GM19240 (cell line): ENCODE data around the gene PADI1.

ENCODE experiments used
- DNase-seq: peaks from one replicate; pipeline ENCODE4 v3.0.0; 2011; ENCODE audit warnings: low spot score; ENCODE audit not compliant: insufficient read length

The PADI1 gene, protein sequence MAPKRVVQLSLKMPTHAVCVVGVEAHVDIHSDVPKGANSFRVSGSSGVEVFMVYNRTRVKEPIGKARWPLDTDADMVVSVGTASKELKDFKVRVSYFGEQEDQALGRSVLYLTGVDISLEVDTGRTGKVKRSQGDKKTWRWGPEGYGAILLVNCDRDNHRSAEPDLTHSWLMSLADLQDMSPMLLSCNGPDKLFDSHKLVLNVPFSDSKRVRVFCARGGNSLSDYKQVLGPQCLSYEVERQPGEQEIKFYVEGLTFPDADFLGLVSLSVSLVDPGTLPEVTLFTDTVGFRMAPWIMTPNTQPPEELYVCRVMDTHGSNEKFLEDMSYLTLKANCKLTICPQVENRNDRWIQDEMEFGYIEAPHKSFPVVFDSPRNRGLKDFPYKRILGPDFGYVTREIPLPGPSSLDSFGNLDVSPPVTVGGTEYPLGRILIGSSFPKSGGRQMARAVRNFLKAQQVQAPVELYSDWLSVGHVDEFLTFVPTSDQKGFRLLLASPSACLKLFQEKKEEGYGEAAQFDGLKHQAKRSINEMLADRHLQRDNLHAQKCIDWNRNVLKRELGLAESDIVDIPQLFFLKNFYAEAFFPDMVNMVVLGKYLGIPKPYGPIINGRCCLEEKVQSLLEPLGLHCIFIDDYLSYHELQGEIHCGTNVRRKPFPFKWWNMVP

DNA sequence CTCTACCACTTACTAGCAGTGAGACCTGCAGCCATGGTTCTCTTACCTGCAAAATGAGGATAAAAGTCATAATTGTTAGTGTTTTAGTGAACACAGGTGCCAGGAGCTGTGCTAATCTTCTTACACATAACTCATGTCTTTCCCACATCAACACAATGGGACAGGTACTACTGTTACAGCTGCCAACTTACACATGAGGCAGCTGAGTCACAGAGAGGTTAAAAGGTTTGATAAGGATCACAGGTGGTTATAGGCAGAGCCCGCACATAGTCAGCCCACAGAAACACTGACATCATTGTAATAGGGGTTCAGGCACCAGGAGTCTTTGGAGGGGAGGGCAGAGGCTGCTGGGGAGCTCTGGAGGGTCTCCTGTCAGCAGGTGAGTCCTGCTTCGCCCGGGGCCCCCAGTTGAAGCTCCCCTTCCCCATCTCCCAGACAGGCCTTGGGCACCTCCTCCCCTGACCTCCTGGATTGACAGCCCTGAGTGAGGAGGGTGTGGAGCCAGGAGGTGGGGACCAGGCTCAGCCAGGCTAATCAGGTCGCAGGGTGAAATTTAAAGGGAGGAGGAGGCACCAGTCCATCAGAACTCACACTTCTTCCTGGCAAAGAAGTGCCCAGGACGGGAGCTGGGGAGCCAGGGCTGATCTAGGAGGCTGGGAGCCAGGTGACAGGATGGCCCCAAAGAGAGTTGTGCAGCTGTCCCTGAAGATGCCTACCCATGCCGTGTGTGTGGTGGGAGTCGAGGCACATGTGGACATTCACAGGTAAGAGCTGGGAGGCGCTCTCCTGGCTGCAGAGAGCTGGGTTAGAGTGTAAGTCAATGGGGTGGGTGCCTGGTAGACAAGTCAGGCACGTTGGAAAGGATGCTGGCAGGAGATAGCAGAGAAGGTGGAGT, at the start of gene PADI1:
PADI1 (plus strand) TSS at position 583 of the 895 bp plus-strand sequence; CDS start at position 673, 90 bp downstream.
- DNase-seq: no peak

DNA sequence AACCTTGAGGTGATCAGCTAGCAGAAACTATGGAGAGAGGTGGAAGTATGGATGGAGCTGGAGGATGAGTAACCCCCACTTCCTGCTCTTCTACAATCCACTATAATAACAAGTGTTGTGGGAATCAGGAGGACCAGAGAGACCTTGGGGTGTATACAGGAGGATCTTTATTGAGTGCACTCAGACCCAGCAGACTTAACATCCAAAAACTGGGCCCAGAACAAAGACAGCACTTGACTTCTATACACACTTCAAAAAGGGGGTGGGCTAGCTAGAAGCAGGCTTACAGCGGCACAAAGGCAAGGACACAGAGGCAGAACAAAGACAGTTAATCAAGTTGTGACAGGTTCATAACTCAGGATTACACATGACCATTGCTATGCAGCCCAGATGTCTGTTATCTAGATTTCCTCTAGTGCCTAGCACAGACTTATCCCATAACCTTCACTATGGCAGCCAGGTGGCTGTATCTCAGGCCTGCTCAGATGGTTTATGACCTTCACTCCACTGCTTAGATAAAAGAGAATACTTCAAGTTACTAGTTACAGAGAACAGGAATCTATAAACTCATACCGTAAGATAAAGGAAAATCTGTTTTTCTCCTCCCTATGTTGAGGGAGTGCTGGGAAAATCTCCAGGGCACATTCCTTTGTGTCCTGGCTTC, 49.5 kb upstream of the PADI1 start:
- no peak for DNase-seq

GRCh38 chr1:17156108-17156507, 48.8 kb upstream of the PADI1 start:
- no peak for DNase-seq

- no peak for DNase-seq
Observed at GRCh38 chr1:17158961-17159360, 46.0 kb upstream of the PADI1 start.

GRCh38 chr1:17161137-17161740, 43.7 kb upstream of the PADI1 start:
- no peak for DNase-seq

DNA sequence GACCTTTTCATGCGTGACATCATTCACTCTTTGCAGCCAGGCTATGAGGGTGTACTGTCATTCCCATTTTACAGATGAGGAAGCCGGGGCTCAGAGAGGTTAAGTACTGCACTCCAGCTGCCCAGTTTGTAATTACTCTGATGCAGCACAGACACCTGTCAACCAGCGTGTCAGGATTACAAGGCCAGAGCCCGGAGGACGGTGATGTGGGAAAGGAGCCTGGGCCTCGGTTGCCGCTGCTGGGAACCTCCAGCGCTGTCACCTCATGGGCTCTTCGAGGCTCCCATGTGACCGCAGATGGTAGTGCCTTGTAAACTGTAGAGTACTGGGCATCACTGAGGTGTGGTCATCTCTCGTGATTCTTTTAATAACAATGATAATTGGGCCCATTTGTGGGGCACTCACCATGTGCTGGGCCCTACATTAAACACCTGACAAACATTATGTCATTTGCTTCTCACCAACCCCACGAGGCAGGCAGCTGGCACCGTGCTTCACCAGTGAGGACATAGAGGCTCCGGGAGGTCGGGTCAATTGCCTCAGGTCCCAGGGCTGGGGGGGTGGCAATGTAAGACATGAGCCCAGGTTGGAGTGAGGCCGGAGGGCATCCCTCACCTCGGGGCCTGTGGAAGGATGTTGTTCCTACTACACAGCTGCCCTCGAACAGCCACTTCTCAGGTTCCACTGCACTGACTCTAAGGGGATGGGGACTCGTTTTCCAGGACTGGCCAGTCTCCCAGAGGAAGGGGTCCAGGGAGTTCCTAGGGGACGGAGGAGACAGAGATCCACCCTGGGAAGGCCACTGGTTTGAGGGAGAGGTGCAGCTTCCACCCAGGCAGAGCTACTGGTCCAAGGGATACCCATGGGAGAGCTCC, 42.8 kb upstream of the PADI1 start:
- no peak for DNase-seq

DNA sequence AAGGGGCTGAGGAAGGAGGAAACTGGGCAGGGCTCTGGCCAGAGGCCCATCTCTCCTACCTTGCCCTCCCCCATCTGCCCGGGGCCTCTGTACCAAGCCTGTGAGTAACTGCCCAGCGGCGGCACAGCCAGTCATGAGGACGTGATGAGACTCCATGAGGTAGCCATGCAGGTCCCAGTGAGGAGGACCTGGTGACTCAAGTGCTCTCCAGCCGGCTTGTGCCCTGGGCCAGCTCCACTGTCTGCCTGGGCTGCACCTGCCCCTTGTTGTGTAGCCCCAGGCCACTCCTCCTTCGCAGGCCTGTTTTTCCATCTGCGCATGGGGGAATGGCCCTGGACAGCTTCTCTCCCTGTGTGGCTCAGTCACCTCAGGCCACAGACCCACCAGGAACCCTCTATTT, 42.0 kb upstream of the PADI1 start:
- DNase-seq: no peak

GRCh38 chr1:17163371-17163770, 41.6 kb upstream of the PADI1 start:
- no peak for DNase-seq

GRCh38 chr1:17163789-17164666, 40.9 kb upstream of the PADI1 start:
- no peak for DNase-seq

DNA sequence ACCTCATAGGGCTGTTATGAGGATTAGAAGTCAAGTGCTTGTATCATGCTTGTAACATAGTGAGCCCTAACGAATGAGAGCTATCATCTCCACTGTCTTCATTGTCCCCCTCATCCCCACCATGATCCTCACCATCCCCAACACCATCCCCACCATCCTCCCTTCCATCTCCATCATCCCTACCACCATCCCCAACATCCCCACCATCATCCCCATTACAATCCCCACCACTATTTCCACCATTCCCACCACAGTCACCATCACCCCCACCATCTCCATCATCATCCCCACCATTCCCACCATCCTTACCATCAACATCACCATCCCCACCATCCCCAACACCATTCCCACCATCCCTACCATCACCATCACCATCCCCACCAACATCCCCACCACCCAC, 39.1 kb upstream of the PADI1 start:
- DNase-seq: no peak

DNA sequence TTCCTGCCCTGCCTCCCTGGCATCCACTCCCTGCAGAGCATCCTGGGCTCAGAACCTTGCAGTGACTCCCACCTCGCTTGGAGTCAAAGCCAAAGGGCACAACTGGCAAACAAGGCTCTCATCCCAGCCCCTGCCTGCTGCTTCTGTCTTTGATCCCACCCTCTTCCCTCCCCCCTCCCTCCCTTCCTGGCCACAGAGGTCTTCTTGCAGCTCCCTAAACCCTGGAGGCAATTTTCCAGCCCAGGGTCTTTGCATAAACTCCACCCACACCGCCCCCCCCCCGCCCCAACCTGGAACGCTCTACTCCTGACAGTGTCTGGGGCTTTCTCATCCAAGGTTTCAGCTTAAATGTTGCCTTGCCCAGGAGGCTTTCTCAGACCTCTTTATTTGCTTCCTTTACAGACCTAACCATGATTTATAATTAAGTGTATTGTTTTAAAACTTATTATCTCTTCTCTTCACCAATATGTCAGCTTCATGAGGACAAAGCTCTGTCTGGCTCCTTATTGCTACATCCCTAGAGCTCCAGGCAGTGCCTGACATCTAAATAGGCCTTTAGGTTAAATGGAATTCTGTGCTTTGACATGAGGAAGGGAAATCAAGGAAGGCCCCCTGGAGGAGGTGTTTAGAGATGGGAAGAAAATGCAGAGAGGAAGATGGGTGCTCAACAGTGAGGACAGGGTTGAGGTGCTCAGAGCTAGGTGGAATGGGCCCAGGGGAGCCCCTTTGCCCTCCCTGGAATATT, 37.7 kb upstream of the PADI1 start:
- DNase-seq: no peak

- no peak for DNase-seq
Observed at GRCh38 chr1:17167786-17168090, 37.2 kb upstream of the PADI1 start.

DNA sequence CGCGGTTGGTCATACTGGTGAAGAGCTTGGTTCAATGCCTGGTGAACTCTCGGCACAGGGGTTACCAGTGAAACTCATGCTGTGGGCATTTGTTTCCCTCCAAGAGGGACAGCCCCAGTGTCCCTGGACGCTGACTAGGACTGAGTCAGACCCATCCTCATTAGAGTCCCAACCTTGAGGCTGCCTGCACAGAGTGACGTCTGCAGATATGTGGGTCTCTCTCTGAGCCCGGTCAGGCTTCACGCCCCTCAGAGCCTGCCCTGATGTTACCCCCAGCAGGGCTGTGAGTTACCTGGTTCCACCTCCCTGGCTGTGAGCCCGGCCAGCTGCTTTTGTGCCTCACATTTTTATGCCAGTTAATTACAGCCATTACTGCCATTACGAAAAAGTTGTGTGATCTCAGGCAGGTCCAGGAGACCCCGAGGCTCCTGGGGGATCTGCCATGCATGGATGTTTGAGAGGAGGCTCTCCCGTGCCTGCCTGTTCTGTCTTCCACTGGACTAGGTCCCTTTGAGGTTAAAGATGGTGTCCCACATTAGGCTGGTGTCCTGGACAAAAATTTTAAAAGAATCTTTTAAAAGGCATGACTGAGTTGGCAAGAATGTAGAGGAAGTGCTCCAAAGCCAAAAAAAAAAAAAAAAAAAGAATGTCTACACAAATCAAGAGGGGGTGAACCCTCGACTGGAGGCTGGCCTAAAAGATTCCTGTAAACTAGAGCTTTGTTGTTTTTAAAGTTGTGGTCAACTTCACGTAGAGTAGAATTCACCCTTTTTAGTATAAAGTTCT, 36.6 kb upstream of the PADI1 start:
- no peak for DNase-seq

DNA sequence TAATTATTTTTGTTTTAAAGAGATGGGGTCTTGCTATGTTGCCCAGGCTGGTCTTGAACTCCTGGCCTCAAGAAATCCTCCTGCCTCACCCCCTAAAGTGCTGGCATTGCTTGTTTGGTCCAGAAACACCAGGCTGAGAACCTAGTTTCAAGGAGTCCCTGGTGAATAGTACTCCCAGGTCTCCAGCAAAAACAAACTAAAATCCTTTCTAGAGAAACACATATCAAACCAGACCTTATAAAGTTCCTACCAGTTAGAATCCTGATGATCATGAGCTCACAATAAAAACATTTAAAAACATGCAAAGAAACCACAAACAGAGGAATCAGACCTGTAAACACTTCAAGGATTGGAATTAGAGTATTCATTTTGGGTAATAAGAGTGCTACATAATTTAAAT, 34.4 kb upstream of the PADI1 start:
- no peak for DNase-seq

GRCh38 chr1:17173217-17173616, 31.7 kb upstream of the PADI1 start:
- no peak for DNase-seq

DNA sequence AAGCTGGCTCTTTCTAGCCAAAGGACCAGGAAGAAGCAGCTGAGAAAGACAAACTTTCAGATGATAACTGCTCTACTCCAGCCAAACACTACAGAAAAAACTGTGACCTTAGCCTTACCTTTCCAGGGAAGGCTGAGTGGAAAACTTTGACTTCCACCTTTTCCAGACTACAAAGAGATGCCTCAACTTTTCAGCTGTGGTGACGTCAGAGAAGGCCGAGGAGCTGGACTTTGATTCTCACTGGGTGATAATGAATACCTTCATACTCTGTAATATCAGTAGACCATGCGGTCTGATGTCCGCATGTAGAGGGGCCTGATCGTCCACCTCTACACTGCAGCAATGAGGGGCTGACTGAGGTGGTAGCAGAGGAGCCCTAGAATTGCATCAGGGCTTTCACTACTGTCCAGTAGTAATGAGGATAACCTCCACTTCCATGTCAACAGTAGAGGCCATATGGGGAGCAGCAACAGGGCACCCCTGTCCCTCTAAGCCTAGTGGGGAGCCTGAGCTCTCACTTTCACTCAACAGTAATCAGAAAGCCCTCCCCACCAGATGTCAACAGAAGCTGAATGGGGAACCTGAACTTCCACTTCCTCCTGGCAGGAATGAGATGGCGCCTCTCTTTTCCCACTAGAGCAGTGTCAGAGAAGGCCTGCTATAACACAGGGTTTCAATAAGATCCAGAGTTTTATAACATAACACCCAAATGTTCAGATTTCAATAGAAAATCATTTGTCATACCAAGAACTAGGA, 28.4 kb upstream of the PADI1 start:
- no peak for DNase-seq

GRCh38 chr1:17177651-17178050, 27.3 kb upstream of the PADI1 start:
- no peak for DNase-seq
